Femur (tissue), 1 donor: ENCODE results near the gene CHRM2.

ENCODE experiments used
- DNase-seq: peaks from one replicate; pipeline ENCODE4 v3.0.0-alpha.2; 2017

The CHRM2 gene

GRCh38 chr7:136966825-136967224 lies 98.4 kb downstream of the CHRM2 start:
- DNase-seq = no peak

DNA sequence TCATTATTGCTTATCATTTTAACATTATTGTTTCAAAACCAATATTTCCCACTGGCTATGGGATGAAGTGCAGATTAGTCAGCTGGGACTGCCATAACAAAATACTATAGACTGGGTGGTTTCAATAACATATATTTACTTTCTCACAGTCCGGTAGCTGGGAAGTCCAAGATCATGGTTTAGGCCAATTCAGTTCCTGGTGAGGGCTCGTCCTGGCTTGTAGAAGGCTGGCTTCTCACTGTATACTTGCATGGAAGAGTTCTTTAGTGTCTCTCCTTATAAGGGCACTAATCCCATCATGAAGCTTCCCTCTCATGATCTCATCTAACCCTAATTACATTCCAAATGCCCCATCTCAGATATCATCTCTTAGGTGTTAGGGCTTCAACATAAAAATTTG lies 101.3 kb downstream of the CHRM2 start:
- no peak for DNase-seq

- no peak for DNase-seq
Observed at GRCh38 chr7:136971776-136972175, 103.3 kb downstream of the CHRM2 start.

DNA sequence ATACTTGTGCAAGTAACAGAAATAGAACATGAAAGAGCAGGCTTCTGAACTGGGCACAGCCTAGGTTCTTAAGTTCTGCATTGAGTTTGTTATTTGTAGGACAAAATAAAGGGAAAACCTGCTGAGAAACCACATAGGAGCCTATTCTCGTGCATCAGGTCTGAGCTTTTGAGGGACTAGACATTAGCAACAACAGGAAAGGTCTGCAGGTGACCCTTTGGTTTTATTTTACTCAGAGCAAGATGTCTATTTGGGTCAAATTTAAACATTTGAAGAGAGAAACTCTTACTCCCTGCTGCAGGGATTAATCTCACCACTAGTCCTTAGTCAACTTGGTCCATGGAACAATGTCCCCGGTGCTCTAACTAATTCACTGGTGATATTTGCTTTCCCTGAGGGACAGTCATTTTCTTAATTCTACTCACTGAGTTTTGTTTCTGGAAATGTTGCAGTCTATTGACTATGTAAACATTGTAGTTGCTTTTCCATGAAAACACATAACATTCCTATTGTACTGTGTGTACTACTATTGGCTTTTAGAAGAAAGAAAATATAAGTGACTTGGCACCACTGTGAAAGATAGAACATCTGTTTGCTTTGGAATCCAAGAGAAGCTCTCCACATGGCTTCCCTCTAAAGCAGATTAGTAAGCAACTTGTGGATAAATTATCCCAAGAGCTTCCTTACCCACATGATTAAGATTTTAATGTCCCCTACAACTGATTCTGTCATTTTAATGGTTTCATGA lies 108.2 kb downstream of the CHRM2 start:
- no peak for DNase-seq

DNA sequence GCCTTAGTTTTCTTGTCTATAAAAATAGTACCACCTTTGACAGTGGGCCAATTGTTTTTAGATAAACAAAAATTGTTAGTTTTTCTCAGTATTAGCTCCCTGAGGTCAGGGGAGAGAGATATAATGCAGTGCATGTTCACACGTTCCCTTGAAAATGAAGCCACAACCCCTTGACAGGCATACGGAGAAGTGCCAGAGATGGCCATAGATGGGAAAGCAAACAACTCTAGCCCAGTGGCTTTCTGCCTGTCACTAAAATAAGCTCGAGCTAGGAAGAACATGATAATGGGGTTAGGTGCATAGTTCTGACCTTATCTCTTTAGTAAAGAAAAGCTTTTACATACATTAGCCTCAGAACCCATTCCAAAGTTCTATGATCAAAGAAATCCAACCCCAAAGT lies 124.9 kb downstream of the CHRM2 start:
- DNase-seq = no peak

GRCh38 chr7:136997735-136998134 lies 129.3 kb downstream of the CHRM2 start:
- DNase-seq = no peak

DNA sequence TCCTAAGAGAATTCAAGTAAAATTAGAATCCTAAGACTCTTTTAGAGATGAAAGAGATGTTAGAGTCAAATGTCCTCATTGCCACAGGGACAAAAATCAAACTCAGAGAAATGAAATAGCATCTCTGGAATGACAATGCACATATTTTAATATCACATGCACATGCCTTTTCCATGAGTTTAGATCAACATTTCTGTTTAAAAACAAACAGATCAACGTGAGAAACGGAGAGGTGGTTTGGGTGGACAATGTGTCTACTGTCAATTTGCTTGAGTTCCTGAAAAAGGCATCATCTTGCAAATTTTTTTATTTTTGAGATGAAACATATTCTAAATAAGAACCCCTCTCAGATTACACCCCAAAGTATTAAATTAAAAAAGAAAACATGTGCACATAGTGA lies 130.0 kb downstream of the CHRM2 start:
- DNase-seq = no peak

GRCh38 chr7:137000621-137001020 lies 132.2 kb downstream of the CHRM2 start:
- no peak for DNase-seq

DNA sequence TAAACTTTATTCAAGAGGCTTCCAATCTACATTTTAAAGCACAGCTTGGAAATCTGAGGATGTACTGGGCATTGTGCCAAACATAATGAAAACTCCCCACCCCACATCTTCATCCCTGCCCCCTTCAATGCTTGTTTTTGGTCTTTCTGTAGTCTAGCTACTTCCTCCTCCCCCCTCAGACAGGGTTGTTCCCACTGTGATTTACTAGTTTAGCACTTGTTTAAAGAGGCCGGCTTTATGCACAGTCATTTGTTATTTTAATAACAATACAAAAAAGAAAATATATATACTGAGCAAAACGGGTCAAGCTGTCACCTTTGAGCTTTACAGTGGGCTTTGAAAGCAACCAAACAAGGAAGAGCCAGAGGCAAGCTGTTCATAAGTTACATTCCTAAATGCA lies 132.6 kb downstream of the CHRM2 start:
- no peak for DNase-seq

GRCh38 chr7:137001478-137001877 lies 133.0 kb downstream of the CHRM2 start:
- DNase-seq = no peak

DNA sequence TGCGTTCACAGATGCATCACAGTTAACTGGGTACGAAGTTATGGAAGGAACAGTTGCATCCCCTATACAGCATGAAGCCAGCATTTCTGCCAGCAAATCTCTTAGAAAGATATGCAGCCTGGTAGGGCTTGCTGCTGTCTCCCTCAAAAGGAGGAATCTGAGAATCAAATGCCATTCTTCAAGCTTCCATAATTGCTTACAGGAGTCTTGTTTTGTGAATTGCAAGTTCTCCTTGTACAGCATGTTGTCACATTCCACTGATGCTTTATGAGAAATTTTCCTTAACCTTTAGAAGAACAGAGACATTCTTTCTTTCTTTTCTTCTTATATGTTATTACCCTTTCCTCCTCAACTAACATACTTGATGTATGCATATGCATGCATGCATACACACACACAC lies 134.6 kb downstream of the CHRM2 start:
- DNase-seq = no peak

GRCh38 chr7:137003566-137003965 lies 135.1 kb downstream of the CHRM2 start:
- DNase-seq = no peak

GRCh38 chr7:137005873-137006272 lies 137.4 kb downstream of the CHRM2 start:
- DNase-seq = no peak

- no peak for DNase-seq
Observed at GRCh38 chr7:137006293-137006692, 137.8 kb downstream of the CHRM2 start.

- no peak for DNase-seq
Observed at GRCh38 chr7:137007001-137007694, 138.7 kb downstream of the CHRM2 start.

GRCh38 chr7:137009404-137009803 lies 141.0 kb downstream of the CHRM2 start:
- DNase-seq = no peak

GRCh38 chr7:137015015-137015414 lies 146.6 kb downstream of the CHRM2 start:
- no peak for DNase-seq

GRCh38 chr7:137017221-137017620 lies 148.8 kb downstream of the CHRM2 start:
- DNase-seq = no peak

- DNase-seq = no peak
Observed at GRCh38 chr7:137018468-137018867, 150.0 kb downstream of the CHRM2 start.

- no peak for DNase-seq
Observed at GRCh38 chr7:137020351-137020750, 151.9 kb downstream of the CHRM2 start.

GRCh38 chr7:137025469-137026175 lies 157.2 kb downstream of the CHRM2 start:
- DNase-seq = no peak

GRCh38 chr7:137026176-137026500 lies 157.7 kb downstream of the CHRM2 start:
- no peak for DNase-seq

- no peak for DNase-seq
Observed at GRCh38 chr7:137032436-137032835, 164.0 kb downstream of the CHRM2 start.

DNA sequence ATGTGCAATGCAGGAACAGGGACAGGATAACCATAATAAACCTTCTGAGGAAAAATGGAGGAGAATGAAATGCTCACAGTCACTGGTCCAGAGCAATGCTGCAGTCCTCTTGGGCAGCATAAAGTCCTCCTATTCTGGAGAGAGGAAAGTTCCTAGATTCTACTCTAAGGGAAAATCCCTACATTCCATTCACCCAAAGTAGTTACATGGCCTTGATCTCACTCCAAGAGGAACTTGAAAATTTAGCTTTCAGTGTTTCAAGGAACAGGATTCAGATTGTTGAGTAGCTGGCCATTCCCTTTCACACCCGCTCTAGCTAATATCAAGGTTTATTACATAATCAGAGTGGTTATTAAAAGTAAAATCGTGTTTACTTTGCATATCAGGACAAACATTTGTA lies 168.3 kb downstream of the CHRM2 start:
- DNase-seq = no peak
